Parathyroid adenoma (tissue), 2 donors: ENCODE results near the gene DPYSL5.
"Not testable (repeated sequence)": the region's sequence is repeated elsewhere in the genome, so short reads cannot be mapped to it uniquely, and the experiment has no call there.

ENCODE experiments used
- H2AFZ ChIP-seq: fragments of 300-600 bp; sonication (generic); one replicate; pipeline ENCODE4 v1.7.0; 2017; ENCODE audit warnings: antibody characterized with exemption, mild to moderate bottlenecking
- H3K27ac ChIP-seq: fragments of 300-600 bp; sonication (generic); one replicate; pipeline ENCODE4 v1.7.0; 2017
- H3K27me3 ChIP-seq: fragments of 300-600 bp; sonication (generic); one replicate; pipeline ENCODE4 v1.7.0; 2017; ENCODE audit warnings: low read length; ENCODE audit not compliant: control insufficient read depth, insufficient read depth
- H3K36me3 ChIP-seq: fragments of 300-600 bp; sonication (generic); one replicate; pipeline ENCODE4 v1.7.0; 2017; ENCODE audit warnings: low read length; ENCODE audit not compliant: control insufficient read depth, insufficient read depth
- H3K4me1 ChIP-seq: fragments of 300-600 bp; sonication (generic); one replicate; pipeline ENCODE4 v1.7.0; 2017; ENCODE audit warnings: control low read depth
- H3K4me2 ChIP-seq: fragments of 300-600 bp; sonication (generic); one replicate; pipeline ENCODE4 v1.7.0; 2017; ENCODE audit warnings: low read length
- H3K4me3 ChIP-seq: fragments of 300-600 bp; sonication (generic); one replicate; pipeline ENCODE4 v1.7.0; 2017; ENCODE audit warnings: low read depth, low read length
- H3K79me2 ChIP-seq: fragments of 300-600 bp; sonication (generic); one replicate; pipeline ENCODE4 v1.7.0; 2017; ENCODE audit warnings: control low read depth
- H3K9ac ChIP-seq: fragments of 300-600 bp; sonication (generic); one replicate; pipeline ENCODE4 v1.7.0; 2017; ENCODE audit warnings: mild to moderate bottlenecking
- H3K9me3 ChIP-seq: fragments of 300-600 bp; sonication (generic); one replicate; pipeline ENCODE4 v1.7.0; 2017; ENCODE audit warnings: low read length; ENCODE audit not compliant: control insufficient read depth
- CTCF ChIP-seq: fragments of 300-600 bp; sonication (generic); IDR thresholded peaks from one replicate; pipeline ENCODE4 v1.7.0; 2017; ENCODE audit warnings: antibody characterized with exemption, mild to moderate bottlenecking
- donor health status: primary hyperparathyroidism.

DPYSL5 gene

GRCh38 chr2:26880910-26881435, 33.0 kb downstream of the DPYSL5 start:
- Histone ChIP-seq H3K4me1 (no peaks in the 10 kb centered on the region), H2AFZ (no peak overlapping the region), H3K27me3 (no peaks in the 10 kb centered on the region), H3K79me2 (no peaks in the 10 kb centered on the region), H3K9me3 (no peaks in the 10 kb centered on the region), H3K9ac (no peak overlapping the region), H3K4me3 (no peak overlapping the region), H3K4me2 (no peak overlapping the region), H3K27ac (no peak overlapping the region), H3K36me3 (no peaks in the 10 kb centered on the region)
- no peak for TF ChIP-seq CTCF

GRCh38 chr2:26882220-26882619, 34.3 kb downstream of the DPYSL5 start:
- H3K27me3 ChIP-seq = not testable (repeated sequence)

GRCh38 chr2:26883956-26884355, 36.0 kb downstream of the DPYSL5 start:
- H3K9me3 ChIP-seq = no peaks in the 10 kb centered on the region
- no peaks in the 10 kb centered on the region for H3K36me3 ChIP-seq
- no peak overlapping the region for H3K27ac ChIP-seq
- H2AFZ ChIP-seq = no peak overlapping the region
- no peak overlapping the region for H3K4me3 ChIP-seq
- H3K4me2 ChIP-seq = no peak overlapping the region
- no peak overlapping the region for H3K9ac ChIP-seq
- H3K27me3 ChIP-seq = no peaks in the 10 kb centered on the region
- H3K79me2 ChIP-seq = no peaks in the 10 kb centered on the region
- no peaks in the 10 kb centered on the region for H3K4me1 ChIP-seq
- no peak for TF ChIP-seq CTCF

More at GRCh38 chr2:26882220-26882619, 34.3 kb downstream of the DPYSL5 start:
- H3K4me2 ChIP-seq, H2AFZ ChIP-seq, H3K79me2 ChIP-seq, H3K36me3 ChIP-seq, H3K27ac ChIP-seq, H3K9ac ChIP-seq, H3K9me3 ChIP-seq, H3K4me3 ChIP-seq, H3K4me1 ChIP-seq: not testable (repeated sequence)

GRCh38 chr2:26884486-26884885, 36.6 kb downstream of the DPYSL5 start:
- Histone ChIP-seq H2AFZ (no peak overlapping the region), H3K36me3 (no peaks in the 10 kb centered on the region), H3K27ac (no peak overlapping the region), H3K4me1 (no peaks in the 10 kb centered on the region), H3K4me3 (no peak overlapping the region), H3K79me2 (no peaks in the 10 kb centered on the region), H3K9me3 (no peaks in the 10 kb centered on the region), H3K4me2 (no peak overlapping the region), H3K9ac (no peak overlapping the region), H3K27me3 (no peaks in the 10 kb centered on the region)
- TF ChIP-seq CTCF = no peak

- Histone ChIP-seq H3K36me3 (no peaks in the 10 kb centered on the region), H3K4me3 (no peak overlapping the region), H3K79me2 (no peaks in the 10 kb centered on the region), H3K4me2 (no peak overlapping the region), H3K9ac (no peak overlapping the region), H3K27ac (no peak overlapping the region), H3K27me3 (no peaks in the 10 kb centered on the region), H3K4me1 (no peaks in the 10 kb centered on the region), H3K9me3 (no peaks in the 10 kb centered on the region), H2AFZ (no peak overlapping the region)
- no peak for TF ChIP-seq CTCF
Measured at GRCh38 chr2:26885651-26886329, 37.9 kb downstream of the DPYSL5 start.
